ENCODE data around the gene SH3TC1. TPM values are rescaled to one million over a fixed set of nuclear protein-coding genes. Genes with fewer than 3 reads are reported as not detected.

Gene SH3TC1
- total and polyA plus RNA-seq, 2 of the 13 experiments (the other 11 are each of a cell fraction or from before 2014, with no cell fraction given) = 14.9 to 21.8 TPM

DNA sequence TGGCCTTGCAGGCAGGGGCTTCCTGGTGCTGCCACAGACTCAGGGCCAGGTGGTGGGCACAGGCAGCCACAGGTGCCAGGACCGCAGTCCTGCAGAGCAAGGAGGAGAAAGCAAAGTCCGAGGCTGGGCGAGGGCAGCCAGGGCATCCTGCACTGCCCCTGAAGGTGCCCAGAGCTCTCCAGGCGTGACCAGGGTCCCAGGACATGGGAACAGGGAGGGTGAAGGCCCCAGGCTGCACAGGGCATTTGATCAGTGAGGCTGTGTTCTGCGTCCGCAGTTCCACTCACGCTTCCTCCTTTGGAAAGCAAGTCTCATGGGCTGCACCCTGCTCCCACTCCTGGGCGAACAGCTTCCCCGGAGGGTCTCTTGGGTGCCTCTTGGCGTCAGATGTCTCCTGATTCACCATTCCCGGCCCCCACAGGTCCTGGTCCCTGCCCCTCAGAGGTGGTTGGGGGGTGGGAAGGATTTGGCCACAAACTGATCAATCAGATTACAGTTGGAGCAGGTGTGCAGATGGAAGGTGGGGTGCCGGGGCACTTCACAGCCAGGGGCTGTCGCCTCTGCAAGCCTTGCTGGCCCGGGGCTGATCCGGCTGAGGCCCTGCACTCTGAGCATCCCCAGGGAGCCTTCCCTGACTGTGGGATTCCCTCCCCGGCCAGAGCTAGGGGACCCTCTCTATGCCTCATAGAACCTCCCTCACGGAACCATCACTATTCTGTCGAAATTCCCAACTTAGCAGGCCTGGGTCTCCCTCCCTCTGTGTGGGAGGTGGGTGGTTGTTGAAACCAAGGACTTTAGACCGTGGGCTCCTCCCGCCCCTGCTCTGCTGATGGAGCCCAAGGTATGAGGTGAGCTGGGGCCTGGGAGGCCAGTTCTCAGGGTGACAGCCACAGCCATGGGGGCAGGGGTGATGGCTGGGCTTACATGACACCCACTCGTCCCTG lies 3.3 kb downstream of the SH3TC1 start (continued):
- TF ChIP-seq, protein P1, sequence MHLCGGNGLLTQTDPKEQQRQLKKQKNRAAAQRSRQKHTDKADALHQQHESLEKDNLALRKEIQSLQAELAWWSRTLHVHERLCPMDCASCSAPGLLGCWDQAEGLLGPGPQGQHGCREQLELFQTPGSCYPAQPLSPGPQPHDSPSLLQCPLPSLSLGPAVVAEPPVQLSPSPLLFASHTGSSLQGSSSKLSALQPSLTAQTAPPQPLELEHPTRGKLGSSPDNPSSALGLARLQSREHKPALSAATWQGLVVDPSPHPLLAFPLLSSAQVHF (CRISPR knock-in tag; IDR thresholded peaks at IDR 0.05) = no peak
- TF ChIP-seq DR1 (CRISPR knock-in tag; IDR thresholded peaks at IDR 0.05) (no peak), ELF4 (CRISPR knock-in tag; IDR thresholded peaks at IDR 0.05; ENCODE audit: borderline replicate concordance) (no peak), KDM4B (CRISPR knock-in tag; IDR thresholded peaks at IDR 0.05) (0 out of 2 replicates have a peak, but pooled peaks have one; percentile 46), MAFK (conservative IDR thresholded peaks at IDR 0.05 in 1 of 2, IDR thresholded peaks at IDR 0.05 in 1 of 2; ENCODE audit: low read length in 2 of 2) (no peak), POLR2A (IDR thresholded peaks at IDR 0.05; ENCODE audit: insufficient read depth in 1 of 2, low read depth in 2 of 2, low read length in 2 of 2) (no peak), ZFAT (CRISPR knock-in tag; conservative IDR thresholded peaks at IDR 0.05) (no peak), ZNF350 (CRISPR knock-in tag; IDR thresholded peaks at IDR 0.05; ENCODE audit: borderline replicate concordance, low read depth) (no peak), HNF4G (IDR thresholded peaks at IDR 0.05; ENCODE audit: borderline replicate concordance, low read depth, low read length) (peak; percentile 87), HNF4G (CRISPR knock-in tag; IDR thresholded peaks at IDR 0.05; ENCODE audit: borderline replicate concordance, low read depth) (no peak; the same call in 1 of the 2 replicates), FOXM1 (CRISPR knock-in tag; IDR thresholded peaks at IDR 0.05) (no peak), ZNF33B (CRISPR knock-in tag; IDR thresholded peaks at IDR 0.05) (no peak), ZFP41 (CRISPR knock-in tag; IDR thresholded peaks at IDR 0.05; ENCODE audit: borderline replicate concordance) (no peak), ZNF883 (CRISPR knock-in tag; IDR thresholded peaks at IDR 0.05; ENCODE audit: not compliant biosample characterization) (no peak), TBX3 (IDR thresholded peaks at IDR 0.05; ENCODE audit: borderline replicate concordance) (no peak), SP2 (CRISPR knock-in tag; IDR thresholded peaks at IDR 0.05) (no peak), ZNF557 (CRISPR knock-in tag; IDR thresholded peaks at IDR 0.05) (no peak)
- TF ChIP-seq, protein P2, sequence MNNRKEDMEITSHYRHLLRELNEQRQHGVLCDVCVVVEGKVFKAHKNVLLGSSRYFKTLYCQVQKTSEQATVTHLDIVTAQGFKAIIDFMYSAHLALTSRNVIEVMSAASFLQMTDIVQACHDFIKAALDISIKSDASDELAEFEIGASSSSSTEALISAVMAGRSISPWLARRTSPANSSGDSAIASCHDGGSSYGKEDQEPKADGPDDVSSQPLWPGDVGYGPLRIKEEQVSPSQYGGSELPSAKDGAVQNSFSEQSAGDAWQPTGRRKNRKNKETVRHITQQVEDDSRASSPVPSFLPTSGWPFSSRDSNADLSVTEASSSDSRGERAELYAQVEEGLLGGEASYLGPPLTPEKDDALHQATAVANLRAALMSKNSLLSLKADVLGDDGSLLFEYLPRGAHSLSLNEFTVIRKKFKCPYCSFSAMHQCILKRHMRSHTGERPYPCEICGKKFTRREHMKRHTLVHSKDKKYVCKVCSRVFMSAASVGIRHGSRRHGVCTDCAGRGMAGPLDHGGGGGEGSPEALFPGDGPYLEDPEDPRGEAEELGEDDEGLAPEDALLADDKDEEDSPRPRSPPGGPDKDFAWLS (CRISPR knock-in tag; IDR thresholded peaks at IDR 0.05; ENCODE audit: borderline replicate concordance) = no peak
- TF ChIP-seq, protein P3, sequence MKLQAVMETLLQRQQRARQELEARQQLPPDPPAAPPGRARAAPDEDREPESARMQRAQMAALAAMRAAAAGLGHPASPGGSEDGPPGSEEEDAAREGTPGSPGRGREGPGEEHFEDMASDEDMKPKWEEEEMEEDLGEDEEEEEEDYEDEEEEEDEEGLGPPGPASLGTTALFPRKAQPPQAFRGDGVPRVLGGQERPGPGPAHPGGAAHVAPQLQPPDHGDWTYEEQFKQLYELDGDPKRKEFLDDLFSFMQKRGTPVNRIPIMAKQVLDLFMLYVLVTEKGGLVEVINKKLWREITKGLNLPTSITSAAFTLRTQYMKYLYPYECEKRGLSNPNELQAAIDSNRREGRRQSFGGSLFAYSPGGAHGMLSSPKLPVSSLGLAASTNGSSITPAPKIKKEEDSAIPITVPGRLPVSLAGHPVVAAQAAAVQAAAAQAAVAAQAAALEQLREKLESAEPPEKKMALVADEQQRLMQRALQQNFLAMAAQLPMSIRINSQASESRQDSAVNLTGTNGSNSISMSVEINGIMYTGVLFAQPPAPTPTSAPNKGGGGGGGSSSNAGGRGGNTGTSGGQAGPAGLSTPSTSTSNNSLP (IDR thresholded peaks at IDR 0.05; ENCODE audit: low read depth, low read length) = no peak
- TF ChIP-seq, protein P4, sequence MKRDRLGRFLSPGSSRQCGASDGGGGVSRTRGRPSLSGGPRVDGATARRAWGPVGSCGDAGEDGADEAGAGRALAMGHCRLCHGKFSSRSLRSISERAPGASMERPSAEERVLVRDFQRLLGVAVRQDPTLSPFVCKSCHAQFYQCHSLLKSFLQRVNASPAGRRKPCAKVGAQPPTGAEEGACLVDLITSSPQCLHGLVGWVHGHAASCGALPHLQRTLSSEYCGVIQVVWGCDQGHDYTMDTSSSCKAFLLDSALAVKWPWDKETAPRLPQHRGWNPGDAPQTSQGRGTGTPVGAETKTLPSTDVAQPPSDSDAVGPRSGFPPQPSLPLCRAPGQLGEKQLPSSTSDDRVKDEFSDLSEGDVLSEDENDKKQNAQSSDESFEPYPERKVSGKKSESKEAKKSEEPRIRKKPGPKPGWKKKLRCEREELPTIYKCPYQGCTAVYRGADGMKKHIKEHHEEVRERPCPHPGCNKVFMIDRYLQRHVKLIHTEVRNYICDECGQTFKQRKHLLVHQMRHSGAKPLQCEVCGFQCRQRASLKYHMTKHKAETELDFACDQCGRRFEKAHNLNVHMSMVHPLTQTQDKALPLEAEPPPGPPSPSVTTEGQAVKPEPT (CRISPR knock-in tag; IDR thresholded peaks at IDR 0.05; ENCODE audit: low read depth) = no peak
- TF ChIP-seq, protein P5, sequence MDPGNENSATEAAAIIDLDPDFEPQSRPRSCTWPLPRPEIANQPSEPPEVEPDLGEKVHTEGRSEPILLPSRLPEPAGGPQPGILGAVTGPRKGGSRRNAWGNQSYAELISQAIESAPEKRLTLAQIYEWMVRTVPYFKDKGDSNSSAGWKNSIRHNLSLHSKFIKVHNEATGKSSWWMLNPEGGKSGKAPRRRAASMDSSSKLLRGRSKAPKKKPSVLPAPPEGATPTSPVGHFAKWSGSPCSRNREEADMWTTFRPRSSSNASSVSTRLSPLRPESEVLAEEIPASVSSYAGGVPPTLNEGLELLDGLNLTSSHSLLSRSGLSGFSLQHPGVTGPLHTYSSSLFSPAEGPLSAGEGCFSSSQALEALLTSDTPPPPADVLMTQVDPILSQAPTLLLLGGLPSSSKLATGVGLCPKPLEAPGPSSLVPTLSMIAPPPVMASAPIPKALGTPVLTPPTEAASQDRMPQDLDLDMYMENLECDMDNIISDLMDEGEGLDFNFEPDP (CRISPR knock-in tag; conservative IDR thresholded peaks at IDR 0.05) = no peak

Data from HepG2 (cell line).